Measurements from ENCODE around the gene PHRF1. TPM values are rescaled to one million over a fixed set of nuclear protein-coding genes. Genes with fewer than 3 reads are reported as not detected.
A peak's percentile ranks its signal among the peaks of the same experiment; 100 is the strongest.

The PHRF1 gene
- polyA plus RNA-seq, 1 of the 3 experiments (the other 2 are of a cell fraction), result 22.7 TPM

- TF ChIP-seq EP300 (IDR thresholded peaks at IDR 0.05; ENCODE audit: borderline replicate concordance in 1 of 2, low read depth in 1 of 2, low read length in 1 of 2), result no peak
- TF ChIP-seq MXI1 (IDR thresholded peaks at IDR 0.05; ENCODE audit: low read depth, low read length), result peak; percentile 15; the same call in 1 of the 2 replicates
- no peak for TF ChIP-seq SIN3A (IDR thresholded peaks at IDR 0.05; ENCODE audit: borderline replicate concordance, low read depth, low read length)
- no peak for TF ChIP-seq RFX5 (IDR thresholded peaks at IDR 0.05; ENCODE audit: low read length)
- no peak for TF ChIP-seq NFIC (IDR thresholded peaks at IDR 0.05; ENCODE audit: borderline replicate concordance)
- no peak for TF ChIP-seq RAD21 (IDR thresholded peaks at IDR 0.05; ENCODE audit: low read length)
- no peak for TF ChIP-seq GABPA (IDR thresholded peaks at IDR 0.05; ENCODE audit: low read depth)
- TF ChIP-seq RXRA (IDR thresholded peaks at IDR 0.05; ENCODE audit: borderline replicate concordance, low read depth), result no peak
- TF ChIP-seq FOXM1 (IDR thresholded peaks at IDR 0.05; ENCODE audit: low read depth), result no peak
- TF ChIP-seq, protein P1, sequence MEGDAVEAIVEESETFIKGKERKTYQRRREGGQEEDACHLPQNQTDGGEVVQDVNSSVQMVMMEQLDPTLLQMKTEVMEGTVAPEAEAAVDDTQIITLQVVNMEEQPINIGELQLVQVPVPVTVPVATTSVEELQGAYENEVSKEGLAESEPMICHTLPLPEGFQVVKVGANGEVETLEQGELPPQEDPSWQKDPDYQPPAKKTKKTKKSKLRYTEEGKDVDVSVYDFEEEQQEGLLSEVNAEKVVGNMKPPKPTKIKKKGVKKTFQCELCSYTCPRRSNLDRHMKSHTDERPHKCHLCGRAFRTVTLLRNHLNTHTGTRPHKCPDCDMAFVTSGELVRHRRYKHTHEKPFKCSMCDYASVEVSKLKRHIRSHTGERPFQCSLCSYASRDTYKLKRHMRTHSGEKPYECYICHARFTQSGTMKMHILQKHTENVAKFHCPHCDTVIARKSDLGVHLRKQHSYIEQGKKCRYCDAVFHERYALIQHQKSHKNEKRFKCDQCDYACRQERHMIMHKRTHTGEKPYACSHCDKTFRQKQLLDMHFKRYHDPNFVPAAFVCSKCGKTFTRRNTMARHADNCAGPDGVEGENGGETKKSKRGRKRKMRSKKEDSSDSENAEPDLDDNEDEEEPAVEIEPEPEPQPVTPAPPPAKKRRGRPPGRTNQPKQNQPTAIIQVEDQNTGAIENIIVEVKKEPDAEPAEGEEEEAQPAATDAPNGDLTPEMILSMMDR (IDR thresholded peaks at IDR 0.05), result no peak
- no peak for TF ChIP-seq JUND (IDR thresholded peaks at IDR 0.05)
- no peak for TF ChIP-seq TCF12 (IDR thresholded peaks at IDR 0.05)
- TF ChIP-seq, protein P2, sequence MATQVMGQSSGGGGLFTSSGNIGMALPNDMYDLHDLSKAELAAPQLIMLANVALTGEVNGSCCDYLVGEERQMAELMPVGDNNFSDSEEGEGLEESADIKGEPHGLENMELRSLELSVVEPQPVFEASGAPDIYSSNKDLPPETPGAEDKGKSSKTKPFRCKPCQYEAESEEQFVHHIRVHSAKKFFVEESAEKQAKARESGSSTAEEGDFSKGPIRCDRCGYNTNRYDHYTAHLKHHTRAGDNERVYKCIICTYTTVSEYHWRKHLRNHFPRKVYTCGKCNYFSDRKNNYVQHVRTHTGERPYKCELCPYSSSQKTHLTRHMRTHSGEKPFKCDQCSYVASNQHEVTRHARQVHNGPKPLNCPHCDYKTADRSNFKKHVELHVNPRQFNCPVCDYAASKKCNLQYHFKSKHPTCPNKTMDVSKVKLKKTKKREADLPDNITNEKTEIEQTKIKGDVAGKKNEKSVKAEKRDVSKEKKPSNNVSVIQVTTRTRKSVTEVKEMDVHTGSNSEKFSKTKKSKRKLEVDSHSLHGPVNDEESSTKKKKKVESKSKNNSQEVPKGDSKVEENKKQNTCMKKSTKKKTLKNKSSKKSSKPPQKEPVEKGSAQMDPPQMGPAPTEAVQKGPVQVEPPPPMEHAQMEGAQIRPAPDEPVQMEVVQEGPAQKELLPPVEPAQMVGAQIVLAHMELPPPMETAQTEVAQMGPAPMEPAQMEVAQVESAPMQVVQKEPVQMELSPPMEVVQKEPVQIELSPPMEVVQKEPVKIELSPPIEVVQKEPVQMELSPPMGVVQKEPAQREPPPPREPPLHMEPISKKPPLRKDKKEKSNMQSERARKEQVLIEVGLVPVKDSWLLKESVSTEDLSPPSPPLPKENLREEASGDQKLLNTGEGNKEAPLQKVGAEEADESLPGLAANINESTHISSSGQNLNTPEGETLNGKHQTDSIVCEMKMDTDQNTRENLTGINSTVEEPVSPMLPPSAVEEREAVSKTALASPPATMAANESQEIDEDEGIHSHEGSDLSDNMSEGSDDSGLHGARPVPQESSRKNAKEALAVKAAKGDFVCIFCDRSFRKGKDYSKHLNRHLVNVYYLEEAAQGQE (IDR thresholded peaks at IDR 0.05; ENCODE audit: low read depth, low read length), result no peak
- no peak for TF ChIP-seq FOXJ3 (CRISPR knock-in tag; IDR thresholded peaks at IDR 0.05)
- no peak for TF ChIP-seq GATA2 (CRISPR knock-in tag; IDR thresholded peaks at IDR 0.05)
- TF ChIP-seq ZBTB33 (IDR thresholded peaks at IDR 0.05; ENCODE audit: borderline replicate concordance, low read depth), result no peak
- TF ChIP-seq POLR2AphosphoS5 (IDR thresholded peaks at IDR 0.05; ENCODE audit: low read depth, low read length), result 0 out of 2 replicates have a peak, but pooled peaks have one; percentile 35
- TF ChIP-seq, protein P3, sequence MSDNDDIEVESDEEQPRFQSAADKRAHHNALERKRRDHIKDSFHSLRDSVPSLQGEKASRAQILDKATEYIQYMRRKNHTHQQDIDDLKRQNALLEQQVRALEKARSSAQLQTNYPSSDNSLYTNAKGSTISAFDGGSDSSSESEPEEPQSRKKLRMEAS (IDR thresholded peaks at IDR 0.05; ENCODE audit: low read depth), result no peak
- no peak for TF ChIP-seq MEF2A (IDR thresholded peaks at IDR 0.05; ENCODE audit: borderline replicate concordance, low read depth)
- no peak for TF ChIP-seq RCOR1 (IDR thresholded peaks at IDR 0.05; ENCODE audit: low read length)
Measured at GRCh38 chr11:560305-561147, 15.7 kb upstream of the PHRF1 start, which contains the start of the genes LMNTD2 and RASSF7 (continued).
